ENCODE results near the gene EPS15.

Gene EPS15

DNA sequence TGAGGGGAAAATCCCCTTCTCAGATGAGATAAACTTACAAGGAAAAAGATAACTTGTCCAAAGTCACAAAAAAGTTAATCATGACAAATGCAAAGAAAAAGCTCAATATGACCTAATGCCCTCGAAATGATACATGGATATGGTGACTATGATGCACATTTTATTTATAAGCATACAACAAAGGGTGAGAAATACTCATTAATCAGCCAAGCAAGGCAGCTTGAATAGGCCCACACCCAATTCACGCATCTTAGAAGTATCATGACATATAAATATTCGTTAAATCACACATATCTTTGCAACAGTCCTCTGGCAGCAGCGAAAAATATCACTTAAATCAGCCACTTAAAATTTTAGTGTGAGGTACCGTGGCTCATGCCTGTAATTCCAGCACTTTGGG, 21.7 kb downstream of the EPS15 start:
- ATAC-seq = no peak
- no peak for TF ChIP-seq TCF4 (CRISPR knock-in tag; IDR thresholded peaks at IDR 0.05; ENCODE audit: borderline replicate concordance)
- TF ChIP-seq, protein P1, sequence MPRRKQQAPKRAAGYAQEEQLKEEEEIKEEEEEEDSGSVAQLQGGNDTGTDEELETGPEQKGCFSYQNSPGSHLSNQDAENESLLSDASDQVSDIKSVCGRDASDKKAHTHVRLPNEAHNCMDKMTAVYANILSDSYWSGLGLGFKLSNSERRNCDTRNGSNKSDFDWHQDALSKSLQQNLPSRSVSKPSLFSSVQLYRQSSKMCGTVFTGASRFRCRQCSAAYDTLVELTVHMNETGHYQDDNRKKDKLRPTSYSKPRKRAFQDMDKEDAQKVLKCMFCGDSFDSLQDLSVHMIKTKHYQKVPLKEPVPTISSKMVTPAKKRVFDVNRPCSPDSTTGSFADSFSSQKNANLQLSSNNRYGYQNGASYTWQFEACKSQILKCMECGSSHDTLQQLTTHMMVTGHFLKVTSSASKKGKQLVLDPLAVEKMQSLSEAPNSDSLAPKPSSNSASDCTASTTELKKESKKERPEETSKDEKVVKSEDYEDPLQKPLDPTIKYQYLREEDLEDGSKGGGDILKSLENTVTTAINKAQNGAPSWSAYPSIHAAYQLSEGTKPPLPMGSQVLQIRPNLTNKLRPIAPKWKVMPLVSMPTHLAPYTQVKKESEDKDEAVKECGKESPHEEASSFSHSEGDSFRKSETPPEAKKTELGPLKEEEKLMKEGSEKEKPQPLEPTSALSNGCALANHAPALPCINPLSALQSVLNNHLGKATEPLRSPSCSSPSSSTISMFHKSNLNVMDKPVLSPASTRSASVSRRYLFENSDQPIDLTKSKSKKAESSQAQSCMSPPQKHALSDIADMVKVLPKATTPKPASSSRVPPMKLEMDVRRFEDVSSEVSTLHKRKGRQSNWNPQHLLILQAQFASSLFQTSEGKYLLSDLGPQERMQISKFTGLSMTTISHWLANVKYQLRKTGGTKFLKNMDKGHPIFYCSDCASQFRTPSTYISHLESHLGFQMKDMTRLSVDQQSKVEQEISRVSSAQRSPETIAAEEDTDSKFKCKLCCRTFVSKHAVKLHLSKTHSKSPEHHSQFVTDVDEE (CRISPR knock-in tag; IDR thresholded peaks at IDR 0.05) = no peak
- no peak for TF ChIP-seq ZC3H10 (CRISPR knock-in tag; IDR thresholded peaks at IDR 0.05)
- TF ChIP-seq, protein P2, sequence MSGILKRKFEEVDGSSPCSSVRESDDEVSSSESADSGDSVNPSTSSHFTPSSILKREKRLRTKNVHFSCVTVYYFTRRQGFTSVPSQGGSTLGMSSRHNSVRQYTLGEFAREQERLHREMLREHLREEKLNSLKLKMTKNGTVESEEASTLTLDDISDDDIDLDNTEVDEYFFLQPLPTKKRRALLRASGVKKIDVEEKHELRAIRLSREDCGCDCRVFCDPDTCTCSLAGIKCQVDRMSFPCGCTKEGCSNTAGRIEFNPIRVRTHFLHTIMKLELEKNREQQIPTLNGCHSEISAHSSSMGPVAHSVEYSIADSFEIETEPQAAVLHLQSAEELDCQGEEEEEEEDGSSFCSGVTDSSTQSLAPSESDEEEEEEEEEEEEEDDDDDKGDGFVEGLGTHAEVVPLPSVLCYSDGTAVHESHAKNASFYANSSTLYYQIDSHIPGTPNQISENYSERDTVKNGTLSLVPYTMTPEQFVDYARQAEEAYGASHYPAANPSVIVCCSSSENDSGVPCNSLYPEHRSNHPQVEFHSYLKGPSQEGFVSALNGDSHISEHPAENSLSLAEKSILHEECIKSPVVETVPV (CRISPR knock-in tag; IDR thresholded peaks at IDR 0.05) = no peak
- no peak for TF ChIP-seq SNAI2 (CRISPR knock-in tag; IDR thresholded peaks at IDR 0.05)
- no peak for TF ChIP-seq BACH2 (CRISPR knock-in tag; IDR thresholded peaks at IDR 0.05; ENCODE audit: borderline replicate concordance)
- no peak for TF ChIP-seq ZNF565 (CRISPR knock-in tag; conservative IDR thresholded peaks at IDR 0.05; ENCODE audit: low read depth)
- TF ChIP-seq, protein P3, sequence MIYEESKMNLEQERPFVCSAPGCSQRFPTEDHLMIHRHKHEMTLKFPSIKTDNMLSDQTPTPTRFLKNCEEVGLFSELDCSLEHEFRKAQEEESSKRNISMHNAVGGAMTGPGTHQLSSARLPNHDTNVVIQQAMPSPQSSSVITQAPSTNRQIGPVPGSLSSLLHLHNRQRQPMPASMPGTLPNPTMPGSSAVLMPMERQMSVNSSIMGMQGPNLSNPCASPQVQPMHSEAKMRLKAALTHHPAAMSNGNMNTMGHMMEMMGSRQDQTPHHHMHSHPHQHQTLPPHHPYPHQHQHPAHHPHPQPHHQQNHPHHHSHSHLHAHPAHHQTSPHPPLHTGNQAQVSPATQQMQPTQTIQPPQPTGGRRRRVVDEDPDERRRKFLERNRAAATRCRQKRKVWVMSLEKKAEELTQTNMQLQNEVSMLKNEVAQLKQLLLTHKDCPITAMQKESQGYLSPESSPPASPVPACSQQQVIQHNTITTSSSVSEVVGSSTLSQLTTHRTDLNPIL (CRISPR knock-in tag; IDR thresholded peaks at IDR 0.05; ENCODE audit: low read depth) = no peak
- TF ChIP-seq ZNF70 (CRISPR knock-in tag; IDR thresholded peaks at IDR 0.05) = no peak
- TF ChIP-seq ESRRG (CRISPR knock-in tag; IDR thresholded peaks at IDR 0.05) = no peak
- no peak for TF ChIP-seq RARB (CRISPR knock-in tag; IDR thresholded peaks at IDR 0.05)
- no peak for TF ChIP-seq ZFP30 (CRISPR knock-in tag; IDR thresholded peaks at IDR 0.05)
- no peak for TF ChIP-seq ZNF8 (CRISPR knock-in tag; IDR thresholded peaks at IDR 0.05)
- no peak for TF ChIP-seq TOX (CRISPR knock-in tag; IDR thresholded peaks at IDR 0.05; ENCODE audit: borderline replicate concordance)
- no peak for TF ChIP-seq ISL1 (CRISPR knock-in tag; IDR thresholded peaks at IDR 0.05)
- TF ChIP-seq PPARA (CRISPR knock-in tag; IDR thresholded peaks at IDR 0.05; ENCODE audit: borderline replicate concordance) = no peak
- no peak for TF ChIP-seq OSR1 (CRISPR knock-in tag; IDR thresholded peaks at IDR 0.05)
- TF ChIP-seq ARNTL (CRISPR knock-in tag; IDR thresholded peaks at IDR 0.05; ENCODE audit: borderline replicate concordance, low read depth) = no peak
- TF ChIP-seq ZFP3 (CRISPR knock-in tag; IDR thresholded peaks at IDR 0.05) = no peak

DNA sequence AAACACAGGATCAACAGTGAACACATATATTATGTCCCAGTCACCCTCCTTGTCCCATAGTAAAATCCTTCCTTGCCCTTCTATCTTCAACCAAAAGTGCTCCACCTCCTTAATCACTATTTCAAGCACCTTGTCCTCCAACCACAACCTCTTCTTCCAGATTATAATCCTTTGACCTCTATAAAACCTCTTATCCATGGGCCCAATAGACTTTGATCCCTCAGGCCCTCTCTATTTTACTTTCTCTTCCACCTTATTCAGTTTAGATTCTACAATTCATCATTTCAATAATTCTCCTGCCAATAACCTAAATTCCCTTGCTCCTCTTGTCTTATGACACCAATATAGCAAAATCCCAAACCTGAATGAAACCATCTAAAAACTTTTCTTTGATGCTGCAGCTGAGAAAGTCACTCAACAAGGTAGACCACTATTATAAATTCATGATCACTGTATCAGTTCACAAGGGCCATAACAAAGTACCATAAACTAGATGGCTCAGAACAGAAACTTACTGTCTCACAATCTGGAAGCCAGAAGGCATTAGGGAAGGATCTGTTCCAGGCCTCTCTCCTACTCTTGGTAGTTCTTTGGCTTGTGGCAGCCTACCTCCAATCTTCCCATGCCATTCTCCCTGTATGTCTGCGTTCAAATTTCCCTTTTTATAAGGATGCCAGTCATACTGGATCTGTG, 24.8 kb downstream of the EPS15 start:
- TF ChIP-seq ZNF70 (CRISPR knock-in tag; IDR thresholded peaks at IDR 0.05) (no peak), RARB (CRISPR knock-in tag; IDR thresholded peaks at IDR 0.05) (no peak)
- ATAC-seq = no peak

DNA sequence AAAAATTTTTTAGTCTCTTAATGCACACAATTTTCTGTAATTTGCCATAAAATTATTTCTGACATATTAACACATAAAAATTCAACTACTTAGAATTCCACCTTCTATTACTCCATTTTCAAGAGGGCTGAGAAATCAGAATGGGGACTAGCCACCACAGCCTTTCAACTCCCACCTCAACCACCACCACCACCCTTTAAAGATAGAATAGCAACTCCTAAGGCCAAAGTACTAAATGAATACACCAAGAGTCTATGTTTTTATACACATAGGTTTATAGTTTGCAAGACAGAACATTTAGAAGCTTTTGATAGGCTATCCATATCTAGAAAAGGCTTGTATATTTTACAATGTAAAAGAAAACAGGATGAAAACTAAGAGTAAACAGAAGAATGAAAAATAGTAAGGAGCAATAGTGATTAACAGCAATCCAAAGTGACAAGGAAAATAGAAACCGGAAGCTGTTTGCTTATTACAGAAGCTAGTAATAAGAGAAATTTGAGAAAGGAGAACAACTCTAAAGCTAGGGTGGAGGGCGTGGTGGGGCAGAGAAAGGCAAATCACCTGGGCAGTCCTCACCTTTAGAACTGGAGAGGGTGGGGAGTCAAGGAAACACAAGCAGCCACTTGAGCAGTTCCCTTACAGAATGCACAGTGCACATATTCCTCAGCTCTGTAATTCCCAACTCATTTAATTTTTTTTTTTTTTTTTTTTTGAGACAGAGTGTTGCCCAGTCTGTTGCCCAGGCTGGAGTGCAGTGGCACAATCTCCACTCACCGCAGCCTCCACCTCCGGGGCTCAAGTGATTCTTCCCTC, 27.7 kb downstream of the EPS15 start:
- ATAC-seq = no peak
- TF ChIP-seq SNAI2 (CRISPR knock-in tag; IDR thresholded peaks at IDR 0.05) (no peak), PPARA (CRISPR knock-in tag; IDR thresholded peaks at IDR 0.05; ENCODE audit: borderline replicate concordance) (no peak), ESRRG (CRISPR knock-in tag; IDR thresholded peaks at IDR 0.05) (no peak), ZFP30 (CRISPR knock-in tag; IDR thresholded peaks at IDR 0.05) (no peak), TCF4 (CRISPR knock-in tag; IDR thresholded peaks at IDR 0.05; ENCODE audit: borderline replicate concordance) (no peak), ZNF70 (CRISPR knock-in tag; IDR thresholded peaks at IDR 0.05) (no peak), ZNF565 (CRISPR knock-in tag; conservative IDR thresholded peaks at IDR 0.05; ENCODE audit: low read depth) (no peak), ISL1 (CRISPR knock-in tag; IDR thresholded peaks at IDR 0.05) (no peak), CSDC2 (CRISPR knock-in tag; IDR thresholded peaks at IDR 0.05) (no peak), ZC3H10 (CRISPR knock-in tag; IDR thresholded peaks at IDR 0.05) (no peak), RARB (CRISPR knock-in tag; IDR thresholded peaks at IDR 0.05) (no peak), TOX (CRISPR knock-in tag; IDR thresholded peaks at IDR 0.05; ENCODE audit: borderline replicate concordance) (no peak), GLIS3 (CRISPR knock-in tag; IDR thresholded peaks at IDR 0.05) (no peak), ARNTL (CRISPR knock-in tag; IDR thresholded peaks at IDR 0.05; ENCODE audit: borderline replicate concordance, low read depth) (no peak)
- TF ChIP-seq, protein P4, sequence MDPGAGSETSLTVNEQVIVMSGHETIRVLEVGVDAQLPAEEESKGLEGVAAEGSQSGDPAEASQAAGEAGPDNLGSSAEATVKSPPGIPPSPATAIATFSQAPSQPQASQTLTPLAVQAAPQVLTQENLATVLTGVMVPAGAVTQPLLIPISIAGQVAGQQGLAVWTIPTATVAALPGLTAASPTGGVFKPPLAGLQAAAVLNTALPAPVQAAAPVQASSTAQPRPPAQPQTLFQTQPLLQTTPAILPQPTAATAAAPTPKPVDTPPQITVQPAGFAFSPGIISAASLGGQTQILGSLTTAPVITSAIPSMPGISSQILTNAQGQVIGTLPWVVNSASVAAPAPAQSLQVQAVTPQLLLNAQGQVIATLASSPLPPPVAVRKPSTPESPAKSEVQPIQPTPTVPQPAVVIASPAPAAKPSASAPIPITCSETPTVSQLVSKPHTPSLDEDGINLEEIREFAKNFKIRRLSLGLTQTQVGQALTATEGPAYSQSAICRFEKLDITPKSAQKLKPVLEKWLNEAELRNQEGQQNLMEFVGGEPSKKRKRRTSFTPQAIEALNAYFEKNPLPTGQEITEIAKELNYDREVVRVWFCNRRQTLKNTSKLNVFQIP (CRISPR knock-in tag; IDR thresholded peaks at IDR 0.05; ENCODE audit: borderline replicate concordance, low read depth) = no peak
- TF ChIP-seq, protein P5, sequence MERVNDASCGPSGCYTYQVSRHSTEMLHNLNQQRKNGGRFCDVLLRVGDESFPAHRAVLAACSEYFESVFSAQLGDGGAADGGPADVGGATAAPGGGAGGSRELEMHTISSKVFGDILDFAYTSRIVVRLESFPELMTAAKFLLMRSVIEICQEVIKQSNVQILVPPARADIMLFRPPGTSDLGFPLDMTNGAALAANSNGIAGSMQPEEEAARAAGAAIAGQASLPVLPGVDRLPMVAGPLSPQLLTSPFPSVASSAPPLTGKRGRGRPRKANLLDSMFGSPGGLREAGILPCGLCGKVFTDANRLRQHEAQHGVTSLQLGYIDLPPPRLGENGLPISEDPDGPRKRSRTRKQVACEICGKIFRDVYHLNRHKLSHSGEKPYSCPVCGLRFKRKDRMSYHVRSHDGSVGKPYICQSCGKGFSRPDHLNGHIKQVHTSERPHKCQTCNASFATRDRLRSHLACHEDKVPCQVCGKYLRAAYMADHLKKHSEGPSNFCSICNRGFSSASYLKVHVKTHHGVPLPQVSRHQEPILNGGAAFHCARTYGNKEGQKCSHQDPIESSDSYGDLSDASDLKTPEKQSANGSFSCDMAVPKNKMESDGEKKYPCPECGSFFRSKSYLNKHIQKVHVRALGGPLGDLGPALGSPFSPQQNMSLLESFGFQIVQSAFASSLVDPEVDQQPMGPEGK (CRISPR knock-in tag; IDR thresholded peaks at IDR 0.05; ENCODE audit: borderline replicate concordance) = no peak
- TF ChIP-seq, protein P3 (CRISPR knock-in tag; IDR thresholded peaks at IDR 0.05; ENCODE audit: low read depth) = no peak
